GM18511 (cell line): Measurements from ENCODE around the gene EXOC4.

Experiments
- ATAC-seq: cut with Tn5 transposase; IDR thresholded peaks from one replicate; pipeline ENCODE4 v1.9.1; 2021; ENCODE audit warnings: mild to moderate bottlenecking, moderate library complexity; ENCODE audit not compliant: unreplicated experiment

Gene EXOC4

GRCh38 chr7:133412942-133413341 is 160.1 kb downstream of the EXOC4 start:
- ATAC-seq = no peak

- no peak for ATAC-seq
Measured at GRCh38 chr7:133419041-133419440, 166.2 kb downstream of the EXOC4 start.

GRCh38 chr7:133423618-133424017 is 170.7 kb downstream of the EXOC4 start:
- no peak for ATAC-seq

- ATAC-seq = no peak
Measured at GRCh38 chr7:133428326-133428725, 175.4 kb downstream of the EXOC4 start.

- no peak for ATAC-seq
Measured at GRCh38 chr7:133428876-133429275, 176.0 kb downstream of the EXOC4 start.

- ATAC-seq = no peak
Measured at GRCh38 chr7:133429371-133429770, 176.5 kb downstream of the EXOC4 start.

GRCh38 chr7:133431134-133431724 is 178.4 kb downstream of the EXOC4 start:
- no peak for ATAC-seq

- ATAC-seq = no peak
Measured at GRCh38 chr7:133433165-133433812, 180.4 kb downstream of the EXOC4 start.

GRCh38 chr7:133434246-133434865 is 181.5 kb downstream of the EXOC4 start:
- no peak for ATAC-seq

- no peak for ATAC-seq
Measured at GRCh38 chr7:133436014-133436428, 183.1 kb downstream of the EXOC4 start.

- ATAC-seq = no peak
Measured at GRCh38 chr7:133437544-133437943, 184.7 kb downstream of the EXOC4 start.

GRCh38 chr7:133442818-133443217 is 189.9 kb downstream of the EXOC4 start:
- no peak for ATAC-seq

- ATAC-seq = no peak
Measured at GRCh38 chr7:133445617-133446016, 192.7 kb downstream of the EXOC4 start.

GRCh38 chr7:133448012-133448411 is 195.1 kb downstream of the EXOC4 start:
- no peak for ATAC-seq

- ATAC-seq = no peak
Measured at GRCh38 chr7:133452577-133452976, 199.7 kb downstream of the EXOC4 start.

GRCh38 chr7:133458688-133459087 is 205.8 kb downstream of the EXOC4 start:
- no peak for ATAC-seq

GRCh38 chr7:133461421-133461820 is 208.5 kb downstream of the EXOC4 start:
- ATAC-seq = no peak

GRCh38 chr7:133475655-133476054 is 222.8 kb downstream of the EXOC4 start:
- ATAC-seq = no peak

- no peak for ATAC-seq
Measured at GRCh38 chr7:133477791-133478190, 224.9 kb downstream of the EXOC4 start.

- ATAC-seq = no peak
Measured at GRCh38 chr7:133478591-133479135, 225.8 kb downstream of the EXOC4 start.

- ATAC-seq = no peak
Measured at GRCh38 chr7:133479456-133480065, 226.7 kb downstream of the EXOC4 start.

GRCh38 chr7:133480868-133481267 is 228.0 kb downstream of the EXOC4 start:
- no peak for ATAC-seq
